GM19372 (cell line): ENCODE results near the gene GLB1L3.
"Not testable (repeated sequence)": the region's sequence is repeated elsewhere in the genome, so short reads cannot be mapped to it uniquely, and the experiment has no call there.

Experiments used
- ATAC-seq: cut with Tn5 transposase; IDR thresholded peaks from one replicate; pipeline ENCODE4 v1.9.1; 2021; ENCODE audit warnings: mild to moderate bottlenecking, low read depth, moderate library complexity; ENCODE audit not compliant: unreplicated experiment

The GLB1L3 gene

GRCh38 chr11:134341805-134342571, 65.8 kb downstream of the GLB1L3 start:
- no peak for ATAC-seq

DNA sequence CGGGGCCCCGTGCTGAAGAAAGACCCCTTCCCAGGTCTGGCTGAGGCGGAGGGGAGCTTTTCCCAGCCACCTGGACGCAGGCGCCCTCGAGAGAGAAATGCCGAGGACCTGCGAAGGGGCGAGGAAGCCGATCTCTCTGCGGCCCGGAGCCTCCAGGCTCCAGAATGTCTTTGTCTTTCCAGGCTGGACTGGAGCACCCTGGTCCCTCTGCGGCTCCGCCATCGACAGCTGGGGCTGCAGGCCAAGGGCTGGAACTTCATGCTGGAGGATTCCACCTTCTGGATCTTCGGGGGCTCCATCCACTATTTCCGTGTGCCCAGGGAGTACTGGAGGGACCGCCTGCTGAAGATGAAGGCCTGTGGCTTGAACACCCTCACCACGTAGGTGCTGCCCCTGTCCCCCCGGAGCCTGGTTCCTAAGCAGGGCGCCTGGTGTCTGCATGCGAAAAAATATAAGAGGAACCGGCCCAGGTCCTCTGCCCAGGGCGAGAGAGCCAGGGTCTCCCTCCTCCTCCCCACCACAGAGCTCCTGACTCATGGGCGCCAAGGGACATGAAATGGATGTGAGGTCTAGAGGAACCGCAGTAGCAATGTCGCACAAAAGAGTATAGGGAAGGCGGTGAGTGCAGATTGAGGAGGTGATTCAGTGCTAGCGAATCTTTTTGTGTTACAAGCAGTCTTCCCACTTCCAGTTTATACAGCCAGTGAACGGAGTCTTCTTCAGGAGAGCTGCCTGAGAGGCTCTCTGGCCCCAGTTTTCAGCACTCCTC, 66.6 kb downstream of the GLB1L3 start:
- no peak for ATAC-seq

- no peak for ATAC-seq
Measured at GRCh38 chr11:134343646-134344045, 67.5 kb downstream of the GLB1L3 start.

DNA sequence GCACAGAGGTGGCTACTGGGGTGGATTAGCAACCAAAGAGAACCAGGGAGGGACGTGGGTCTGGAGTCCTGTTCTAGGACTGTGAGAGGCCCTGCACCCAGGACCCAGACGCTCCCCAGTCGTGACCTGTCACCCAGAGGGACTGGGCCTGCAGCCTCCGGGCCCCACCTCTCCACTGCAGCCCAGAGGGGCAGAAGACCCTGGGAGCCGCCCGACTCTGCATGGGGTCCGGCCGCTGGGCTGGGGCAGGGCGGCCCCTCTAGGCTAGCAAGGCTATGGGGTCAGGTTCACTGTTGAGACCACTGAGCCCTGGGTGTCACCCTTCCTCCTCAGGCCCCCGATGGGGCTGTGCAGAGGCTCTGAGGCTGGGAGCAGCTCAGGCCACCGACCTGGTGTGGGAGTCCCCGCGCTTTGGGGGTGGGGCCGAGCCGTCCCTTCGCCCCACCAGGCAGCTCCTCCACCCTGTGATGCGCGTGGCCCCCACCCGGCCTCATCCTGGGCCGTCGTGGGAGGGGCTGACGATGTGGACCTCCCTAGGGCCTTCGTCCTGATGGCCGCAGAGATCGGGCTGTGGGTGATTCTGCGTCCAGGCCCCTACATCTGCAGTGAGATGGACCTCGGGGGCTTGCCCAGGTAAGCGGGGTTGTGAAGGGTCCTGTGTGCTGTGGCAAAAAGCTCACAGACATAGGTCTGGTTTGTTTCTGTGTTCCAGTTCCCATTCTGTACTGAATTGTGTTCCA, 68.5 kb downstream of the GLB1L3 start:
- not testable (repeated sequence) for ATAC-seq

DNA sequence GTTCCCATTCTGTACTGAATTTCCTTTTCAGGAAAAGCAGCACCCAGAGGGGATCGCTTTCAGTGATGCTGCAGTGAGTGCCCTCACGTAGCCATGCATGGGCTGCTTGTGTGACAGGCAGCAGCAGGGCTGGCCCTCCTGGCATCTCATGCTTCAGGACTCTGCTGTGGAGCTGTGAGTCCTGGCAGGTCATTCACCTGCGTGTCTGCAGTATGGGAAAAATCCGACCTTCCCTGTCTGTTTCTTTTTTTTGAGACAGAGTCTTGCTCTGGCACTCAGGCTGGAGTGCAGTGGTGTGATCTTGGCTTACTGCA, 69.0 kb downstream of the GLB1L3 start:
- no peak for ATAC-seq

GRCh38 chr11:134346101-134346975, 70.2 kb downstream of the GLB1L3 start:
- no peak for ATAC-seq

DNA sequence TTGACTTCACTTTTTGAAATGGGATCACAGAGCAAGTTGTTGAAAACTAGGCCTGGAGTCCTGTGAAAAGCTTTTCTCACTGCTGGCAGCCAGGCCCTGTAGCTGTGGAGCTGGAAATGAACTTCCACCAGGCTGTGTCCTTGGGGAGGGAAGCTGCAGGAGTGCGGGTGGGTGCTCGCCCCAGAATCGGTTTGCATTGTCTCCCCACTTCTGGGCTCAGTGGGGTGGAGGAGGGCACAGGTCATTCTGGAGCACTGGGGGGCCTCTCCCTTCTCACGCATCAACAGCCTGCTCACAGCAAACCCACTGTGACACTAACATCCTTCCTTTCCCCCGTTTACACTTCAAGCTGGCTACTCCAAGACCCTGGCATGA, 70.8 kb downstream of the GLB1L3 start:
- no peak for ATAC-seq

DNA sequence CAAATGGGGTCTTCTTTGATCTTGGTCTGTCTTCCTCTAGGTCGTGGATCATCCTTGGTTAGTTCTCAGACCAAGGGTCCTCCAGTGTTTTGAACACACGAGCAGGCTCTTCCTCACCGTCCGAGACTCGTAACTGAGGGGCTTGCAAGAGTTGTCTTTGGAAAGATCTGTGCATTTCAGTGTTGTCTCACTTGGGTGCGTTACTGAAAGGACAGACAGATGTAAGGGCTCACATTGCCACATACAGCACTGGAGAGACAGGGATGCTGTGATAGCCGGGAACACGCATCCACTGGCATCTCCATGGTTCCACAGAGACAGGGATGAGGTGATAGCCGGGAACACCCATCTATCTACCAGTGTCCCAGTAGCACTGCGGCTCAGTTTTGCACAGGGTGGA, 71.3 kb downstream of the GLB1L3 start:
- no peak for ATAC-seq

- ATAC-seq, result peak; percentile 48
Measured at GRCh38 chr11:134349109-134349801, 73.1 kb downstream of the GLB1L3 start.

- no peak for ATAC-seq
Measured at GRCh38 chr11:134349802-134350355, 73.7 kb downstream of the GLB1L3 start.

DNA sequence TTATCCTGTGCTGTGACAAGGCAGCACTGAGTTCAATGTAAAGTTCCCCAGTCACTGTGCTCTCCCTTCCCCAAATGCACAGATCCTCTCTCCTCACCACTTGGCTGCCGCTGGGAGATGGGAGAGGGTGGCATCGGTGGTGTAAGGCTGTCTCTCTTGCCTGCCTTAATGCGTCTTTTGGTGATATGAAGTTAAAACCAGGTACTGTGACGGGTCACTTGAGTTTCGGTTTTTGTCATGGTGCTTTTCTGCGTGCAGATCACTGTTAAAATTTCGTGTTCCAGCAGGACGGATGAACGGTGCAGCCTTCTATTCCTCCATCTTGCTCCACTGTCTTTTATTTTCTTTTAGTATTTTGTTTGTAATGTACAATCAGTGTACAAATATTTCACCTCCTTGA, 74.2 kb downstream of the GLB1L3 start:
- peak; percentile 67 for ATAC-seq

- no peak for ATAC-seq
Measured at GRCh38 chr11:134352111-134352510, 75.9 kb downstream of the GLB1L3 start.

DNA sequence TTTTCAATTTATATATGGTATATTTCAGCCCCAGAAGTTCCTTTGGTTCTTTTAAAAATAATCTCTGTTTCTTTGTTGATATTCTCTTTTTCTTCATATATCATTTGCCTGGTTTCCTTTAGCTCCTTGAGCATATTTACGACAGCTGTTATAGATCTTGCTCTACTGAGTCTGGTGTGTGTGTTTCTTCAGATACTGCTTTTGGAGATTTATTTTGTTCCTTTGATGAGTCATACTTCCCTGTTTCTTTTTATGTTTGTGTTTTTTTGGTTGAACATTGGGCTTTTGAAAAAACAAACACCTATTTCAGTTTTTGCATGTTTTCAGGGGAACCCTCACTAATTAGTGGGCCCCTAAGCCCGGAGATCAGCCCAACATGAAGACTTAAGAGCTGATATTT, 79.0 kb downstream of the GLB1L3 start:
- no peak for ATAC-seq

- ATAC-seq, result no peak
Measured at GRCh38 chr11:134355656-134356055, 79.5 kb downstream of the GLB1L3 start.

GRCh38 chr11:134356656-134357544, 80.7 kb downstream of the GLB1L3 start:
- no peak for ATAC-seq

DNA sequence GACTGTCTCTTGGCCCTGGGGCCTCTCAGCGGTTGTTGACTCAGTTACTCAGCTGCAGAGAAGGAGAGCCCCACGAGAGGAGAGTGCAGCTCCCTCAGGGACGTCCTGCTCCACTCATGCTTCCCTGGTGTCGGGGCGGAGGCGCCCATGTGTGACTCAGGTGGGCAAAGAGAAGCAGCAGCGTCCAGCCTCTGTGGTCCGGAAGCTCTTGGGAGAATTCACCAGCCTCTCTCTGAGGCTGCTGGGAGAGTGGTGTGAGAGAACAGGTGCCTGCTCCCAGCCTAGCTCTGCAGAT, 81.3 kb downstream of the GLB1L3 start:
- ATAC-seq, result no peak

DNA sequence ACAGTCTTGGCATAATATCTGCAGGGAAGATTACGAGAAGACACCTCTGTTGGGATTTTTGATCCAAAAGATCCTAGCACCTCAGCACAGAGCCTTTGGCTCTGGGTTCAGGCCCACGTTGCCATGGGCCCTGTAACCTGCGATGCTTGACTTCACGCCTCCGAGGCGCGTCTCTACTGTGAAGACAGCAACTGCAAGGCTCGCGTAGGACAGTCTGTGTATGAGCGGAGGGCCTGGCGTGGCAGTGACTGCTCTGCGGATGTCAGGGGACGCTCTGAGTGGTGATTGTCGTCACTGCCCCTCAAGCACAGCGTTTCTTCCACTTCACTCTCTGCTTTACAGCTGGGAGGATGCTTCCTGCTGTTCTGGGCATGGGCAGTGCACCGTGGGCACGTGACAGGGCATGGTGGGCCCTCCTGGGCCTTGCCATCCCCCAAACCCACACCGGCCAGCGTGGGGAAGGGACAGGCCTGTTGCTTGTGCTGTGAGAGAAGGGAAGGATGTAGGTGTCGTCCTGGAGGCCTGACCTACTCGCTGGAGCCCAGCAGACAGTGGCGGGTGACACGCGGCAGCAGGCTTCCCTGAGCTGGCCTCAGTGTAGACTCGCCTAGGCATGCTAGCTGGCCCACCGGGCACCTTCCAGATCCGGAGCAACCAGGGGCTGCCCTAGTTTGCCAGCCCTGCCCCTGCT, 82.1 kb downstream of the GLB1L3 start:
- ATAC-seq, result no peak

DNA sequence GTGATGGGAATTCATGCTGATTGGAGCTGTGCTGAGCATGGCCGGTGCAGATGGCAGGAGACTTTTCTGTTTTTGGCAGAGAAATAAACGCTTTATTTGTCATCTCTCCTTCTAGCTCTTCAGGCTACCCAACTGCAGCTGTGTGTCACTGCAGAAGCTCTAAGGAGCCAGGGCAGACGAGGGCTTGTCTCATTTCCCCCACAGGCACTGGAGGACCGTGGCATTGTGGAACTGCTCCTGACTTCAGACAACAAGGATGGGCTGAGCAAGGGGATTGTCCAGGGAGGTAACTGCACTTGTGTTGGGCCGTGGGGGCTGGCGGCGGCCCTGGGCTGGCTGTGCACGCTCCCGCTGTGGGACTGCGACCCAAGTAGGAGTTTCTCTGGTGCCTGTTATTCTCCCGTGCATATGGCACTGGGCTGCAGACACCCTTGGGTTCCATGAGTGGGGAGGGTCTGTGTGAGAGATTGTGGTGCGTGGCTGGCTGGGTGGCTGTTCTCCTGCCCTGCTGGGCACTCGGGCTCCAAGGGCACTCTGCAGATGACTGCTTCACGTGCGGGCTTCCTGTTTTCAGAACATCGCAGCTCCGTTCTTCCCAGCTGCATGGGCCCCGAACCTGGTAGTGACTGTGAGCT, 82.8 kb downstream of the GLB1L3 start:
- no peak for ATAC-seq
